GM12878 (cell line): ENCODE measurements around the gene UBE2F. TPM values are rescaled to one million over a fixed set of nuclear protein-coding genes. Genes with fewer than 3 reads are reported as not detected.

Experiments used
- ATAC-seq: fragments of 200-7000 bp; cut with Tn5 transposase; 3 replicates; pipeline ENCODE4 v1.9.1; 2020; ENCODE audit warnings: mild to moderate bottlenecking, moderate library complexity
- BruUV-seq: library from RNA; stranded (reverse); fragments of 400-500 nt; replicated peaks from 2 replicates; lab custom pipeline; 2021; lab: Mats Ljungman, UMichigan
- CTCF ChIA-PET: fragments of 300-600 bp; sonication (Branson Sonifier 250); formaldehyde crosslinking; extraction: SDS; loops from one replicate; lab custom pipeline; 2021; ENCODE audit warnings: inconsistent platforms; lab: Yijun Ruan, JAX
- POLR2A ChIA-PET: fragments of 350-600 bp; formaldehyde crosslinking; extraction: SDS; loops from one replicate; lab custom pipeline; 2021; ENCODE audit warnings: inconsistent platforms; lab: Charles Lee
- RAD21 ChIA-PET: fragments of 300-600 bp; sonication (Branson Sonifier 250); formaldehyde crosslinking; loops from one replicate; lab custom pipeline; 2023; ENCODE audit warnings: antibody characterized with exemption; ENCODE audit not compliant: unreplicated experiment; lab: Charles Lee
- SMC1A ChIA-PET: fragments of 300-600 bp; sonication (Branson Sonifier 250); formaldehyde crosslinking; loops from one replicate; lab custom pipeline; 2023; ENCODE audit not compliant: unreplicated experiment, uncharacterized antibody; lab: Charles Lee
- DNase-seq: peaks from one replicate; pipeline ENCODE4 v3.0.0-alpha.2; 2011; ENCODE audit warnings: low read depth, low spot score
- FAIRE-seq: peaks from 3 replicates; lab custom pipeline; 2011; peaks lifted over from hg19 to GRCh38; lab: Jason Lieb, UNC
- H2AFZ ChIP-seq: 2 replicates; pipeline ENCODE4 v1.6.0; 2011; ENCODE audit warnings: low read depth, low read length, control low read depth; ENCODE audit not compliant: control insufficient read depth
- H3K27ac ChIP-seq: 2 replicates; pipeline ENCODE4 v1.5.1; 2011; ENCODE audit warnings: control low read depth; ENCODE audit not compliant: control insufficient read depth, insufficient read depth
- H3K27me3 ChIP-seq, 2 experiments: replicated peaks in 1 of 2; 2 replicates each; pipeline versions ENCODE4 v1.6.0 to v1.6.1; 2011; ENCODE audit warnings: low read length in 1 of 2; ENCODE audit not compliant: control insufficient read depth in 2 of 2, insufficient read depth in 2 of 2
- H3K36me3 ChIP-seq, 2 experiments: 2 replicates each; pipeline ENCODE4 v1.5.1; 2011; ENCODE audit warnings: low read length in 1 of 2; ENCODE audit not compliant: control insufficient read depth in 2 of 2, insufficient read depth in 2 of 2
- H3K4me1 ChIP-seq: 2 replicates; pipeline ENCODE4 v1.6.1; 2011; ENCODE audit warnings: mild to moderate bottlenecking, low read length, moderate library complexity, mixed read lengths; ENCODE audit not compliant: control insufficient read depth, insufficient read depth
- H3K4me2 ChIP-seq: 2 replicates; pipeline ENCODE4 v1.6.0; 2011; ENCODE audit warnings: control low read depth; ENCODE audit not compliant: control insufficient read depth, insufficient read depth
- H3K4me3 ChIP-seq: fragments of 200-600 bp; sonication (generic); 2 replicates; pipeline ENCODE4 v1.5.1; 2016
- H3K79me2 ChIP-seq: 2 replicates; pipeline ENCODE4 v1.6.0; 2011; ENCODE audit warnings: low read length; ENCODE audit not compliant: control insufficient read depth, insufficient read depth
- H3K9ac ChIP-seq: 2 replicates; pipeline ENCODE4 v1.8.0; 2011; ENCODE audit warnings: low read length, control low read depth, mixed read lengths; ENCODE audit not compliant: control insufficient read depth, insufficient read depth
- H3K9me3 ChIP-seq: replicated peaks from 3 replicates; pipeline ENCODE4 v1.5.1; 2011; ENCODE audit warnings: mild to moderate bottlenecking, low read length; ENCODE audit not compliant: control insufficient read depth, insufficient read depth
- H4K20me1 ChIP-seq: 2 replicates; pipeline ENCODE4 v1.6.0; 2011; ENCODE audit not compliant: control insufficient read depth, insufficient read depth
- EED ChIP-seq: sonication (generic); IDR thresholded peaks from 2 replicates; pipeline ENCODE4 v1.6.1; 2016; ENCODE audit warnings: antibody characterized with exemption, low read depth
- ETV6 ChIP-seq, 2 experiments: fragments of 450-650 bp in 1 of 2; IDR thresholded peaks in 1 of 2; conservative IDR thresholded peaks in 1 of 2; 2 replicates each; pipeline ENCODE4 v1.6.1; 2014; ENCODE audit warnings: antibody characterized with exemption in 1 of 2, borderline replicate concordance in 1 of 2, low read depth in 1 of 2, mild to moderate bottlenecking in 1 of 2, moderate library complexity in 1 of 2
- JUNB ChIP-seq: IDR thresholded peaks from 2 replicates; pipeline ENCODE4 v1.6.1; 2016; ENCODE audit warnings: antibody characterized with exemption, mild to moderate bottlenecking
- KLF5 ChIP-seq: fragments of 450-650 bp; IDR thresholded peaks from 2 replicates; pipeline ENCODE4 v1.6.1; 2014; ENCODE audit warnings: mild to moderate bottlenecking; ENCODE audit not compliant: partially characterized antibody
- TCF12 ChIP-seq: IDR thresholded peaks from 2 replicates; pipeline ENCODE4 v1.6.1; 2011; ENCODE audit warnings: low read depth, mild to moderate bottlenecking, low read length
- WGBS: methylation state at CpG from one replicate; pipeline ENCODE4 v1.1.6; 2016; ENCODE audit warnings: low lambda C conversion rate; ENCODE audit not compliant: insufficient replicate concordance, insufficient coverage; ENCODE audit errors: missing lambda C conversion rate; 5-methylcytosine and 5-hydroxymethylcytosine counted together
- in situ Hi-C: fragments of 300-500 bp; cut with MboI; formaldehyde crosslinking; loops from 9 replicates; pipeline ENCODE4 v1.14.3; 2018; ENCODE audit warnings: mixed read lengths
- intact Hi-C: fragments of 100-400 bp; cut with micrococcal nuclease; formaldehyde crosslinking; loops from one replicate; pipeline ENCODE4 v1.14.2; 2022; ENCODE audit not compliant: unreplicated experiment
- polyA plus RNA-seq, 11 experiments: library from polyadenylated mRNA; depleted of rRNA in 4 of 11; unstranded in 6 of 11; stranded (reverse) in 5 of 11; fragments of >200 nt; fragmentation: Nextera tagmentation in 4 of 11; fragmentation: Illumina TruSeq in 1 of 11; extraction: Ambion mirVana in 4 of 11; extraction: Trizol in 1 of 11; gene quantifications; 1 replicate in 1 of 11; 2 replicates in 10 of 11; pipeline versions ENCODE4 v1.2.1 to v1.2.3, GENCODE V29; 2011 to 2016; ENCODE audit warnings: inconsistent platforms in 2 of 11, missing spikeins in 2 of 11, low read depth in 1 of 11
- total RNA-seq, 4 experiments: library from RNA; depleted of rRNA in 3 of 4; stranded (reverse); fragments of >200 nt in 3 of 4; fragmentation: Illumina TruSeq in 1 of 4; extraction: Trizol in 1 of 4; gene quantifications; 2 replicates each; pipeline versions ENCODE4 v1.2.1 to v1.2.3, GENCODE V29; 2013 to 2021
- TF ChIP-seq, protein P1 (sequence below): IDR thresholded peaks from 2 replicates; pipeline ENCODE4 v1.6.1; 2012; ENCODE audit warnings: improper control_type of control experiment, low read depth, low read length; ENCODE audit not compliant: insufficient replicate concordance
- TF ChIP-seq, protein P2 (sequence below): fragments of 450-650 bp; IDR thresholded peaks from 2 replicates; pipeline ENCODE4 v1.6.1; 2016; ENCODE audit warnings: mild to moderate bottlenecking, moderate library complexity, borderline replicate concordance

UBE2F gene
- total and polyA plus RNA-seq, 10 of the 15 experiments (the other 5 are each of a cell fraction or from before 2014, with no cell fraction given) = 12.3 to 64.4 (median 31.5) TPM

DNA sequence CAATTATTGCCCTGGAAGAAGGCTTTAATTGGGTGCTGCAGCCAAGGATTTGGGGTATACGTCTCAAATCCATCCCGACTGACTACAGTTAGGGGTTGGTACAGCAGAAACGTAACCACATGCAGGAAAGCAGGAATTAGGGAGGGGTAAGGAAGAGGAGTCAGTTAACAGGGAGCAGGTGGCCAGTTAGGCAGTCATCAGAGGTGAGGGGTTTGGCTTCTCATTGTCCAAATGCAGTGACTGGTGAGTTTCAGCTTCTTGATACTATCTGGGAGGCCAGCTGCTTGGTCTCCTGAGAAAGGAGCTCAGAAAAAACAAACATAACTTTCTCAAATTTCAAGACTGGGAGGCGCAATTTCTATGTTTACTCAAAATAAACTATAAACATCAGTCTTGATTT, 38.8 kb upstream of the UBE2F start:
- no peaks in the 10 kb centered on the region for H3K36me3 ChIP-seq
- DNase-seq (no peak), FAIRE-seq (no peak), ATAC-seq (no peak)
- CTCF ChIA-PET = no interaction called here
- intact Hi-C loops = no loop called here
- in situ Hi-C loops = no loop called here
- no peak overlapping the region for H3K9ac ChIP-seq
- no peaks in the 10 kb centered on the region for H3K27me3 ChIP-seq
- no peaks in the 10 kb centered on the region for H3K79me2 ChIP-seq
- RAD21 ChIA-PET = interaction anchor here (0.6 kb wide), 1 partner anchor 22 kb away, joined by 3 read pairs; no protein-coding TSS in a partner anchor
- H3K27ac ChIP-seq = no peak overlapping the region
- no peak for TF ChIP-seq ETV6 (conservative IDR thresholded peaks at IDR 0.05 in 1 of 2, IDR thresholded peaks at IDR 0.05 in 1 of 2; ENCODE audit: borderline replicate concordance in 1 of 2, low read depth in 1 of 2)
- no peak for TF ChIP-seq TCF12
- 25% methylated on average over 4 of the region's 4 CpGs for WGBS
- POLR2A ChIA-PET = interaction anchor here (1.1 kb wide), 1 partner anchor 41 kb away, joined by 3 read pairs; no protein-coding TSS in a partner anchor
- H3K4me2 ChIP-seq = no peak overlapping the region
- no peak overlapping the region for H2AFZ ChIP-seq
- no peaks in the 10 kb centered on the region for H4K20me1 ChIP-seq
- H3K9me3 ChIP-seq = no peaks in the 10 kb centered on the region; the same call in 2 of the 3 replicates
- no TSS peak for BruUV-seq
- no peak overlapping the region for H3K4me3 ChIP-seq
- H3K4me1 ChIP-seq = peaks cover 4% of the 10 kb centered on the region; the same call in 1 of the 2 replicates
- SMC1A ChIA-PET = no interaction called here

DNA sequence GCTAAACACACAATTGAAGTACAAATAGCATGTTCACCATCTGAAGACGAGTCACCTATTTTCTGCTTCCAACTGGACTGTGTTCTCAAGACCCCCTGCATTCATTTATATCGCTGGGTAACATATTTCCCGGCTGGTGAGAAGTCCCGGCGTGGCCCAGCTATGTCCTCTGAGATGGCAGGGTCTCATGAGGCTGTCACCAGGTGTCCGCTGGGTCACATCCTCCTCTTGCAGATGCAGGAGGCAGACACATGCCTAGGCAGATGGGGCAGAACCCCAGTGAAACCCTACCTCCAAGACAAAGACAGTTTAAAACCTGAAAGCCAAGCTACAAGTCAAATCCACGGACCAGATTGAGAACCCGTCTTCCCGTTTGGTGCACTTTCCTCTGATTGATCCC, 36.8 kb upstream of the UBE2F start:
- CTCF ChIA-PET = no interaction called here
- no peak for ATAC-seq
- TF ChIP-seq EED (no peak), JUNB (no peak), KLF5 (no peak)
- TF ChIP-seq, protein P1, sequence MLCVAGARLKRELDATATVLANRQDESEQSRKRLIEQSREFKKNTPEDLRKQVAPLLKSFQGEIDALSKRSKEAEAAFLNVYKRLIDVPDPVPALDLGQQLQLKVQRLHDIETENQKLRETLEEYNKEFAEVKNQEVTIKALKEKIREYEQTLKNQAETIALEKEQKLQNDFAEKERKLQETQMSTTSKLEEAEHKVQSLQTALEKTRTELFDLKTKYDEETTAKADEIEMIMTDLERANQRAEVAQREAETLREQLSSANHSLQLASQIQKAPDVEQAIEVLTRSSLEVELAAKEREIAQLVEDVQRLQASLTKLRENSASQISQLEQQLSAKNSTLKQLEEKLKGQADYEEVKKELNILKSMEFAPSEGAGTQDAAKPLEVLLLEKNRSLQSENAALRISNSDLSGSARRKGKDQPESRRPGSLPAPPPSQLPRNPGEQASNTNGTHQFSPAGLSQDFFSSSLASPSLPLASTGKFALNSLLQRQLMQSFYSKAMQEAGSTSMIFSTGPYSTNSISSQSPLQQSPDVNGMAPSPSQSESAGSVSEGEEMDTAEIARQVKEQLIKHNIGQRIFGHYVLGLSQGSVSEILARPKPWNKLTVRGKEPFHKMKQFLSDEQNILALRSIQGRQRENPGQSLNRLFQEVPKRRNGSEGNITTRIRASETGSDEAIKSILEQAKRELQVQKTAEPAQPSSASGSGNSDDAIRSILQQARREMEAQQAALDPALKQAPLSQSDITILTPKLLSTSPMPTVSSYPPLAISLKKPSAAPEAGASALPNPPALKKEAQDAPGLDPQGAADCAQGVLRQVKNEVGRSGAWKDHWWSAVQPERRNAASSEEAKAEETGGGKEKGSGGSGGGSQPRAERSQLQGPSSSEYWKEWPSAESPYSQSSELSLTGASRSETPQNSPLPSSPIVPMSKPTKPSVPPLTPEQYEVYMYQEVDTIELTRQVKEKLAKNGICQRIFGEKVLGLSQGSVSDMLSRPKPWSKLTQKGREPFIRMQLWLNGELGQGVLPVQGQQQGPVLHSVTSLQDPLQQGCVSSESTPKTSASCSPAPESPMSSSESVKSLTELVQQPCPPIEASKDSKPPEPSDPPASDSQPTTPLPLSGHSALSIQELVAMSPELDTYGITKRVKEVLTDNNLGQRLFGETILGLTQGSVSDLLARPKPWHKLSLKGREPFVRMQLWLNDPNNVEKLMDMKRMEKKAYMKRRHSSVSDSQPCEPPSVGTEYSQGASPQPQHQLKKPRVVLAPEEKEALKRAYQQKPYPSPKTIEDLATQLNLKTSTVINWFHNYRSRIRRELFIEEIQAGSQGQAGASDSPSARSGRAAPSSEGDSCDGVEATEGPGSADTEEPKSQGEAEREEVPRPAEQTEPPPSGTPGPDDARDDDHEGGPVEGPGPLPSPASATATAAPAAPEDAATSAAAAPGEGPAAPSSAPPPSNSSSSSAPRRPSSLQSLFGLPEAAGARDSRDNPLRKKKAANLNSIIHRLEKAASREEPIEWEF = no peak
- TF ChIP-seq, protein P2, sequence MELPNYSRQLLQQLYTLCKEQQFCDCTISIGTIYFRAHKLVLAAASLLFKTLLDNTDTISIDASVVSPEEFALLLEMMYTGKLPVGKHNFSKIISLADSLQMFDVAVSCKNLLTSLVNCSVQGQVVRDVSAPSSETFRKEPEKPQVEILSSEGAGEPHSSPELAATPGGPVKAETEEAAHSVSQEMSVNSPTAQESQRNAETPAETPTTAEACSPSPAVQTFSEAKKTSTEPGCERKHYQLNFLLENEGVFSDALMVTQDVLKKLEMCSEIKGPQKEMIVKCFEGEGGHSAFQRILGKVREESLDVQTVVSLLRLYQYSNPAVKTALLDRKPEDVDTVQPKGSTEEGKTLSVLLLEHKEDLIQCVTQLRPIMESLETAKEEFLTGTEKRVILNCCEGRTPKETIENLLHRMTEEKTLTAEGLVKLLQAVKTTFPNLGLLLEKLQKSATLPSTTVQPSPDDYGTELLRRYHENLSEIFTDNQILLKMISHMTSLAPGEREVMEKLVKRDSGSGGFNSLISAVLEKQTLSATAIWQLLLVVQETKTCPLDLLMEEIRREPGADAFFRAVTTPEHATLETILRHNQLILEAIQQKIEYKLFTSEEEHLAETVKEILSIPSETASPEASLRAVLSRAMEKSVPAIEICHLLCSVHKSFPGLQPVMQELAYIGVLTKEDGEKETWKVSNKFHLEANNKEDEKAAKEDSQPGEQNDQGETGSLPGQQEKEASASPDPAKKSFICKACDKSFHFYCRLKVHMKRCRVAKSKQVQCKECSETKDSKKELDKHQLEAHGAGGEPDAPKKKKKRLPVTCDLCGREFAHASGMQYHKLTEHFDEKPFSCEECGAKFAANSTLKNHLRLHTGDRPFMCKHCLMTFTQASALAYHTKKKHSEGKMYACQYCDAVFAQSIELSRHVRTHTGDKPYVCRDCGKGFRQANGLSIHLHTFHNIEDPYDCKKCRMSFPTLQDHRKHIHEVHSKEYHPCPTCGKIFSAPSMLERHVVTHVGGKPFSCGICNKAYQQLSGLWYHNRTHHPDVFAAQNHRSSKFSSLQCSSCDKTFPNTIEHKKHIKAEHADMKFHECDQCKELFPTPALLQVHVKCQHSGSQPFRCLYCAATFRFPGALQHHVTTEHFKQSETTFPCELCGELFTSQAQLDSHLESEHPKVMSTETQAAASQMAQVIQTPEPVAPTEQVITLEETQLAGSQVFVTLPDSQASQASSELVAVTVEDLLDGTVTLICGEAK = no peak

More for the DNA sequence above, 36.8 kb upstream of the UBE2F start:
- no peak overlapping the region for H3K27ac ChIP-seq
- ChIA-PET SMC1A (no interaction called here), POLR2A (no interaction called here), RAD21 (no interaction called here)
- H3K4me3 ChIP-seq = no peak overlapping the region
- 58% methylated on average over 9 of the region's 9 CpGs for WGBS
- BruUV-seq = no TSS peak
- no peaks in the 10 kb centered on the region for H3K27me3 ChIP-seq
- H3K36me3 ChIP-seq = no peaks in the 10 kb centered on the region
- in situ Hi-C loops = no loop called here
- peaks cover 4% of the 10 kb centered on the region; the same call in 1 of the 2 replicates for H3K4me1 ChIP-seq
- no peak for DNase-seq
- no peak overlapping the region for H3K4me2 ChIP-seq
- H3K9ac ChIP-seq = no peak overlapping the region
- no peak overlapping the region for H2AFZ ChIP-seq
- H3K9me3 ChIP-seq = no peaks in the 10 kb centered on the region; the same call in 2 of the 3 replicates
- H4K20me1 ChIP-seq = no peaks in the 10 kb centered on the region
- no peak for FAIRE-seq
- intact Hi-C loops = no loop called here
- H3K79me2 ChIP-seq = no peaks in the 10 kb centered on the region
